Measurements from ENCODE around the gene CLEC16A.

GRCh38 chr16:11136600-11136999, 192.2 kb downstream of the CLEC16A start:
- TF ChIP-seq POLR2A (IDR thresholded peaks at IDR 0.05; ENCODE audit: low read length) = no peak
- TF ChIP-seq GATA1 (IDR thresholded peaks at IDR 0.05; ENCODE audit: low read depth, low read length) = no peak
